Left renal pelvis (tissue), 4 donors: ENCODE data around the gene GAMT. TPM values are rescaled to one million over a fixed set of nuclear protein-coding genes. Genes with fewer than 3 reads are reported as not detected.
"Not testable (repeated sequence)": the region's sequence is repeated elsewhere in the genome, so short reads cannot be mapped to it uniquely, and the experiment has no call there.

Experiments used
- DNase-seq, 4 donors: peaks; one replicate each; pipeline ENCODE4 v3.0.0-alpha.2; 2013; ENCODE audit warnings: low read depth in 4 of 4, low spot score in 3 of 4
- polyA plus RNA-seq, 4 donors: library from polyadenylated mRNA; unstranded; fragments of 120-200 nt; gene quantifications; one replicate each; pipeline ENCODE4 v1.2.1, GENCODE V29; 2013; ENCODE audit not compliant: insufficient read length in 4 of 4

The GAMT gene
- polyA plus RNA-seq: 10 to 100 TPM; 24.2 to 37.3 (median 30.3) TPM

DNA sequence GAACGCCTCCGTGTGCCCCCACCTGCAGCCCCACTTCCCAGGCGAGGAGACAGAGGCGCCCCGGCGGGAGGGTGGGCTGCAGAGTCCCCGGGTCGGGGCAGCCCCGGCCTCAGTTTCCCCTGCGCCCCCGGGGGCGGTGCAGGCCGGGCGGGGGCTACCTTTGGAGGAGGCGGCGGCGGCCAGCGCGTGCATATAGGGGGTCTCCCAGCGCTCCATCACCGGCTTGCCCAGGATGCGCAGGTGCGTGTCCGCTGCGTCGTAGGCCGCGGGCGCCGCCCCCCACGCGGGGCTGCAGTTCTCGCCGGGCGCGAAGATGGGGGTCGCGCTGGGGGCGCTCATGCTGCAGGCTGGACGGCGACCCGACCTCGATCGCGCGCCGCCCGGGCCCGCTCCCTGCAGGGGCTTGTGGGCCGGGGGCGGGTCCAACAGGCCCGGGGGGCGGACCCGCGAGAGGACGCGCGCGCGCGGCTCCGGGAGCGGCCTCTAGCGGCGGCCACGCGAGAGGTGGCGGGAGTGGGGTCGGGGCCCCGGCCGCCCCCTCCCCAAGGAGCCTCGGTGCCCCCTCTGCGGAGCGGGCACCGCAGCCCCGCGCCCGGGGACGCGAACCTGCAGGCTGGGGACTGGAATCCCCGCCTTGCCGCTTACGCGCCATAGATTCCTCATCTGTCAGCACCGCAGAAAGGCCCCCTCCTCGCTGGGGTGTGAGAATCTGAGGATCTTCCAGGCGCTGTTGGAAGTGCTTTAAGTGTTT, at the start of gene GAMT:
GAMT (minus strand) TSS at position 405 of the 751 bp plus-strand sequence; CDS start at position 339, 66 bp downstream.
- no peak for DNase-seq

DNA sequence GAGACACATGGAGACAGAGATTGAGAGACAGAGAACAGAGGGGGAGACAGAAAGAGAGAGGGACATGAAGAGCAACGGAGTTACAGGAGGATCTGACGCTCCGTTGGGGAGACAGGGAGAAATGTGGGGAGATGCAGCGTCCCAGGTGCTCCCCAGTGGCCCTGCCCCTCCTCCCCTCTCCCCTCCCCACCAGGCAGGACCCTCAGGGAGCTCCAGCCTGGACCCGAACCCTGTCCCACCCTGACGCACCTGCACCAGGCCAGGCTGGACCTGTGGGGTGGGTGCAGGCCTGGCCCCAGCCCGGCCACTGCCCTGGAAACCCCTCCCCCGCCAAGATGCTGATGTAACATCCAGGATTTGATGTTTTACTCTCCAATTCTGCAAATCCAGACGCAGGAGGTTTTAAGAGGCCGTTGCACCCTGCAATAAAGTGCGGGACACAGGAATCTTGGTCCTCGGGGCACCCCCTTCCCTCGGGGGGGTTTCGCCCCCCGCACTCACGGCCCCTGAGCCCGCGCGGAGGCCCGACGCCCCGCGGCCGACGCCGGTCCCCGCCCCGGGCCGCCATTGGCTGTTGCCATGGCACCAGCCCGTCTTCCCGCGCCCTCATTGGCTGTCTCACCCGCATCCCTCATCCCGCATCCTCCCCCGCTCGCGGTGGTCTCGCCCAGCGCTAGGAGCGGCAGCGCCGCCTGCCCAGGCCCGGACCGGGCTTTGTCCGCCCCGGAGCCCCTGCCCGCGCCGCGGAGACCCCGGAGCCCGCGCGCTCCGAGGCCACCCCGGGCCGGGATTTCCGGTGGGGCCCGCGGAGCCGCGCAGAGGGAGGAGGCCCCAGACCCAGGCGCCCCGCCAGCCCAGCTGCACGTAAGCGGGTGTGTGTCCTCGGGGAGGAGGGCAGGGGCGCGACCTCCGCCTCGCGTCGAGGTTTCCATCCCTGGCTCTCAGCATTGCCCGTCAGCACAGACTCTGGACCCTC, 48.4 kb upstream of the GAMT start, which contains the start of gene APC2:
APC2 (plus strand) TSS at position 655 of the 976 bp plus-strand sequence. CDS start 2,881 bp downstream, outside the sequence.
- DNase-seq: no peak

DNA sequence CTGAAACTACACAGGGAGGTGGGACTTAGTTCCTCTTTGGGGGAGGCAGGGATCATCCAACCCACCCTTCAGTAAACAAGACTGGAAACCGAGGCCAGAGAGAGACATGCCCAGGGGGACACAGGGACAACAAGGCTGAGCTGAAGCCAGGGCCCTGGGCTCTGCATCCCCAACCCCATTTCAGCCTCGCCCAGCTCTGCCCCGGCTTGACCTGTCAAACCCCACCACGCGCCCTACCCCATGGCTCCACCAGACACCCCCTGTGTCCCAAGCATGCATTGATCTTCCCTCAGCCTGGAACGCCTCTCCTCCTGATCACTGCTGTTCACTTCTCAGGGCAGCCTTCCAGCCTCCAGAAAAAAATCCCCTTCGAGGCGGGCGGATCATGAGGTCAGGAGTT, 46.6 kb upstream of the GAMT start:
- no peak for DNase-seq

DNA sequence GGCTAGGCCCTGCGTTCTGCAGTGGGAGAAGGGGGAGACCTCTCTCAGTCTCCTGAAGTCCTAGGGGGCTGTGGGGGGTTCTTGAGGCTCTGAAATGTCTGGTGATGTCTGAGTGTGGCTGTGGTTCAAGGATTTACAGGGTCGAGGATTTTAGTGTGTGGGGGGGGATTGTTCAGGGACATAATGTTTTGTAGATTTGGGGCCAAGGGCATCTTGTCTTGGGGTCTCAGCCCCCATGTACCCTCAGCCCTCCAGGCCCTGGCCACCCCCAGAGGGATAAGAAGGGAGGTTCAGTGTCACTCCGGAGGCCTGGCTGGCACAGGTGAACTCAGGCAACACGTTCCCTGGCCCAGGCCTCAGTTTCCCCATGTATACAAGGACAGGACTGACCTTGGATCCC, 46.2 kb upstream of the GAMT start:
- no peak for DNase-seq

DNA sequence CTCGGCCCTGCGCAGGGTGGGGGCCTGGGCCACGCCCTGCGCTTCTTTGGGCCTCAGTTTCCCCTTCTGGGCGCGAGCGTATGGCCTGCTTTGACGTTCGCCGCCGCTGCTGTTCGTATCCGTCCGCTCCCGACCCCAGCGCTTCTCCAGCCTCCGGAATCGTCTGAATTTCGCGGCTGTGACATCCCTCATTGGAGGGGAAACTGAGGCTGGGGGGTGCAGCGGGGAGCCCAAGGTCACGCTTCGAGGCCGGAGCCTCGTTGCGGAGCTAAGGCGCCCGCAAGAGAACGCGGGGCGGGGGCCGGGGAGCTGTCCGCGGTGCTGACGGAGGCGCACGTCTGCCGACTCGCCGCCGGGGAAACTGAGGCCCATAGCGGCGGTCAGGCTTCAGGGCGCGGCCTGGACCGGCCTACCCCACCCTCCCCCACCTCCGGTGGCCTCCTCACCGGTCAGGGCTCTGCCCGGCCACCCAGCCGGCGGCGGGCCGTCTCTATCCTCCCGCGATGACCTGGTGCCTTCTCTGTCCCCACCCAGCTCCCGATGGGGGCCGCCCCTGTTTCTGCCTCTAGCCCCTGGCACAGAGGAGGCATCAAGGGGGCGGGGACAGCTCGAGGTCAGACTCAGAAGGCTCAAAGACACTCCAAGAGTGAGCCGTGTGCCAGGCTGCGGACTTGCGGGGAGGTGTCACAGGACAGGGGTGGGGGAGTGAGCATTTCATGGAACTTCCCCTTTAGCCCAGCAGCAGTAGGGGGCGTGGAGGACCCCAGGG, 45.6 kb upstream of the GAMT start:
- no peak for DNase-seq

DNA sequence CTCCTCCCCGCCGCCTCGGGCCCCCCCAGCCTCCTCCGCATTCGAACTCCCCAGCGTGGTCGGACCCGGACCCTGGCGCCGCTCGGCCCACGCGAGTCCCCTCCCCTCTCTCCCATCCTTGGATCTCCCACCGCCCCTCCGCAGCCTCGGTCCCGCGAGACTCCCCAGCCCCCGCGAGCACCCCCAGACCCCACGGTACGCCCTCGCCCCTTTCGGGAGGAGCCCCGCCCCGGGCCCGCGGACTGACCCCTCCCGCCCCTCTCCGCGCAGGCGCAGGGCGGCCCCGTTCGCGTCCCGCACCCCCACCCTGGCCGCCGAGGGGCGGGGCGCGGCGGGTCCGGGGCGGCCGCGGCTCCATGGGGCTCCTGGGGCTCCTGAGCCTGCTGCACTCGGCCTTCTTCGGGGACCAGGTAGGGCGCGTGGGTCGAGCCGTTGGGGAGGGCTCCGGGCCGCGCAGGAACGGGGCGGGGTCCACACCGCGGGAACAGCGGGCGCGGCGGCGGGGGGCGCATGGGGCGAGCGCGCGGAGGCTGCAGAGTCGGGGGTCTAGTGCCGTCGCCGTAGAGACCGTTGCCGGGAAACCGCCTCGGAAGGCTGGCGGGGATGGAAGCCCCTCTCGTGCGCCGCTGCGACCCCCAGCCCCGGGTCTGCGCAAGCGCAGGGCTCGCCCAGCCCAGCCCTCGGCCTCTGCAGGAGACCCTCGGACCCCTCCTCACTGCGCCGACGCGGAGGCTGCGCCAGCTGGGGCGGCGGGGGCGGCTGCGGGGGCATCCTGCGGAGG, 44.8 kb upstream of the GAMT start:
- no peak for DNase-seq

DNA sequence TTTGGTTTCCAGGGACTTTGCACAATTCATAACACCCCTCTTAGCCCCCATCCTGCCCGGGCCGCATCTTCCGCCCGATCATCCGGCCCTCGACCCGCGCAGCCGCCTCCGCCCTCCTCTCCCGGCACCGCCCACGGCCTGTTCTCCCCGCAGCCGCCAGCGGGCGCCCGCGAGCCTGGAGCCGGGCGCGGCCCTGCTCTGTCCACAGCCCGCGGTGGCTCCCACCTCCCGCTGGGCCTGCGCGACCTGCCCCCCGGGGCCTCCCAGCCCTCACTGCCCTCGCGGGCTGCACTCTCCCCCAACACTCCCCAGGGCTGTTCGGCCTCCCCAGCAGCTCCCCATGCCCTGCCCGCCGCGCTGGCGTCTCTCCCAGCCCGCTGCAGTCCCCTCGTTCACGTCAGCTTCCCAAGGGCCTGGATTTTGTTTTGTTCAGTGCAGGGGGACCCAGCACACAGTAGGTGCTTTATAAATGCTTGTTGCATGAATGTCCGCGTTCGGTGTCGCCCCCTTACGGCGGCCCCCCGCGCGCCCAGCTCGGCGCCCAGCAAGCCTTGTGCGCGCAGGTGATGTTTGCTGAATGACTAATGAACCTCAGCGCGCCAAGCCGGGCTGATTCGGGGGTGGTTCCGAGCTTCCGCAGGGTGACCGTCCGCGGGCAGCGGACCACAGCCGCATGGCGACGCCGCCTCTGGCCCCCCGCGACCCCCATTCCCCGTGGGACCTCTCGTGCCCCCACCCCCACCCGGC, 44.0 kb upstream of the GAMT start:
- DNase-seq: no peak

DNA sequence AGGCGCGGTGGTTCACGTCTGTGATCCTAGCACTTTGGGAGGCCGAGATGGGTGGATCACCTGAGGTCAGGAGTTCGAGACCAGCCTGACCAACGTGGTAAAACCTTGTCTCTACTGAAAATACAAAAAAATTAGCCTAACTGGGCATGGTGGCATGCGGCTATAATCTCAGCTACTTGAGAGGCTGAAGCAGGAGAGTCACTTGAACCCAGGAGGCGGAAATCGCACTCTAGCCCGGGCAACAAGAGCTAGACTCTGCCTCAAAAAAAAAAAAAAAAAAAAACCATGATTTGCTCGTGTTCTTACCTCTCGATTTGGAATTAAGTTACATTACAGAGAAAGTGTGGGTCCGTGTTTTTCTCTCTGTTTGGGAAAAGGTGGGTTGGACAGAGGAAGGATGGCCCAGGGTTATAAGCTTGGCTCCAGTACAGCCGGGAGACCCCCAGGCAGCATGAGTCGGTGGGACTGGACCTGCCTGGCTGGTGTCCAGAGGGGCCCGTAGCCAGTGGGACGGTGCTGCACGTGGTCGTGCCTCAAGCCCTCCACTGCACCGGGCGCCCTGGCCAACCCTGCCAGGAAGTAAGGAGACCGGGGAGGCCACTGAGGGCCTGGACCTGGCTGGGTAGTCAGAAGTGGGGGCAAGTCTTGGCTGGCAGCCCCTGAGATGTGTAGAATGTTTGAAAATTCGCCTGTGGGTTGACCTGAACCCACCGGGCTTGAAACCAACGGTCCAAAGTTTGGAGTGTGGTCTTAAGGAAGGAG, 40.5 kb upstream of the GAMT start:
- no peak for DNase-seq

DNA sequence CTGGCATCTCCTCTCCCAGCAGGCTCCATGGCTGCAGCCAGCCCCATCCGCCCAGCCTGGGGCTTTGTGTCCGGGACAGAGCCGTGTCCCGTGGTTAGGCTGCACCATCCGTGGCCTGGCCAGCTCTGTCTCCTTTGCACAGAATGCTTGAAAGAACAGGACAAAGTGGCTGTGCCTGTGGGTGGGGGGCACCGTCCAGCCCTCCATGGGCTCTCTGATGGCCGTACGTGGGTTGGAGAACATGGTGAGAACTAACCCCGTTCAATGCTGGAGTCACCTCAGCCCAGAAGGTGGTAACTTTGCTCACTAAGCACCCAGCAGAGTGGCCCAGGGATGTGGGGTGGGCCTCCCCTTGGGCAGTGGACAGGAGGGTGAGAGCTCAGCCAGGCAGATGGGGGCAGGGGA, 39.7 kb upstream of the GAMT start:
- no peak for DNase-seq

DNA sequence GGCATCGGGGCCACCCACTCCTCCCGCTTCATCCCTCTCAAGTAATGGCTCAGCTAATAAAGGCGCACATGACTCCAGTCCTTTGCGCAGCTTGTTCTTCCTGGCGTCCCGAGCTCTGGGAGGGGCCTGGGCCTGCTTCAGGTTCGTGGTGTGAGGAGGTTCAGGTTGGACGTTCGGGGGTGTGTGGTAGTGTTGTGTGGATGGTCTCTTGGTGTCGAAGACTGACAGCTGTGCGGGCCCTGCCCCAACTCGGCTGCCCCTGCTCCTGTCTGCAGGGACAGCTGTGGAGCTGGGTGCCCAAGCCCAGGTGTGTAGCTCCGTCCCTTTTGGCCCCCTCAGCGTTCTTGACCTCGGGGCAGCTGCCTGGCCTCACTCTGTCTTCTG, 39.1 kb upstream of the GAMT start:
- no peak for DNase-seq

DNA sequence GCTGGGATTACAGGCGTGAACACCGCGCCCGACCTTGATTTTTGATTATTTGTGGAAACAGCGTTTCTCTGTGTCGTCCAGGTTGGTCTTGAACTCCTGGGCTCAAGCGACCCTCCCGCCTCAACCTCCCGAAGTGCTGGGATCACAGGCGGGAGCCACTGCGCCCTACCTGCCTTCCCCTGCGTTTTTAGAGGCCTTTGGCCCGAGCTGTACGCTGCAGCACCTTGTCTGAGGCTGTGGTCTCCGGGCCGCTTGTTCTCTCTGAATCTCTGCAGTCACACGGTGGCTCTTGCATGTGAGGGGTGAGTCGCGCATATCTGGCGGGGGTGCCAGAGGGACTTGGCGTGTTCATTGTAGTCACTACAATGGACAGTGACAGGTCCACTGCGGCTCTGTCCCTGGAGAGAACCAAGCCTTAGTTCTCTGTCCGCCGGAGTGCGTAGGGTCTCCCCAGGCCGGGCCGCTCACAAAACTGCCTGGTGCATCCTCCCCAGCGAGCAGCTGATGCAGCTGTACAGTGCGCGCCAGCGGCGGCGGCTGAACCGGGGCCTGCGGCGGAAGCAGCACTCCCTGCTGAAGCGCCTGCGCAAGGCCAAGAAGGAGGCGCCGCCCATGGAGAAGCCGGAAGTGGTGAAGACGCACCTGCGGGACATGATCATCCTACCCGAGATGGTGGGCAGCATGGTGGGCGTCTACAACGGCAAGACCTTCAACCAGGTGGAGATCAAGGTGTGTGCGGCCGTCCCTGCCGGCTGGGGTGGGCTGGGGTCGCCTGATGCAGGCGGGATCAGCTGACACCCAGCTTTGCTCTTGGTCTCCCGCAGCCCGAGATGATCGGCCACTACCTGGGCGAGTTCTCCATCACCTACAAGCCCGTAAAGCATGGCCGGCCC, 38.4 kb upstream of the GAMT start:
- not testable (repeated sequence) for DNase-seq

DNA sequence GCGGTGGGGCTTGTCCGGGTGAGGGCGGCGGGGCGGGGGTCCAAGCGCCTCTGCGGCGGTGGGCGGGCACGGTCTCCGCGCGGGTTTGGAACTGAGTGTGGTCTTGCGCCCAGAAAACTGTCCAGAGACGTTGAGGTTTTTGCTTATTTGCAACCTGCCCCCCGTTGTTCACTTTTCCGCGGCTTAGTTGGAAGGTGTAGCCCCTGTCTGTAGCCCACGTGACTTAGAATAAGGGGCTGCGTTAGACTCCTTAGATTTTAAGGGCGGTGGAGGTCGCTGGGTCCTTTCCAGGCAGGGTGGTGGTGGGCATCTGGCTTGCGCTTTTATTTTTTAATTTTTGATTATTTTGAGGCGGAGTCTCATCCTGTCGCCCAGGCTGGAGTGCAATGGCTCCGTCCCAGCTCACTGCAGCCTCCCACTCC, 37.6 kb upstream of the GAMT start:
- DNase-seq: no peak

DNA sequence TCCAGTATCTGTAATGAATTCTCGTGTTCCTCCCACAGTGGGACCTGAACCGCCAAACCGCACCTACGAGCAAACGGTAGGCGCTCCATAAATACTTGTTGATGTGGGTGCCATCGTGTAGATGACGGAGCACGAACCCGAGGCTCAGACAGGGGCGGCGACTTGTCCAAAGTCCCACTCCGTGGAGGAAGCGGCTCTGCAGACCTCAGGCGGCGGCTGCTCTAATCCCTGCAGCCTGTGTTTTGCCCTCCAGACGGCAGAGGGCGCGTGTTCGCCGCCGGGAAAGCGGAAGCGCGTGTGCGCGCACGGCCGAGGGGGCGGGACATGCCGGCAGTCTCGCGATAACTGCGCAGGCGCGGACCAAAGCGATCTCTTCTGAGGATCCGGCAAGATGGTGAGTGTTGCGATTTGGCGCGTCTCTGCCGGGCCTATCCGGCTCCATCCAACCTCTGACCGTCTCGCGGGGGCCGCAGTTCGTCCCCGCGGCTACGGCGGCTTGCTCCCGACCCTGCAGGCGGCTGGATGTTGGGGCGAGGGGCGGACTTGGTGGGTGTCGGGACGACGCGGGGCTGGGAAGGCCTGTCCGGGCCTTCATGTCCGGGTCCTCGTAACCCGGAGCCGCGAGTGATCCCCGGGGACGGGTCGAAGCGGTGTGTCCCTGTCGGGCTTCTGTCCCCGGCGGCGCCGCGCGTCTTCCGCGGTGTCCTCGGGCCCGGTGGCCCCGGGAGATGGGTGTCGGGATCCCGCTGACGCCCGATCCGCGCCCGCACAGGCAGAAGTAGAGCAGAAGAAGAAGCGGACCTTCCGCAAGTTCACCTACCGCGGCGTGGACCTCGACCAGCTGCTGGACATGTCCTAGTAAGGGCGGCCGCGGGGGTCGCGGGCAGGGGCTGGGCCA, 36.9 kb upstream of the GAMT start, which contains the start of gene RPS15:
RPS15 (plus strand) TSS at position 362 of the 898 bp plus-strand sequence; CDS start at position 392, 30 bp downstream.
- DNase-seq: peak; percentile 88 to 92 (median 90)

DNA sequence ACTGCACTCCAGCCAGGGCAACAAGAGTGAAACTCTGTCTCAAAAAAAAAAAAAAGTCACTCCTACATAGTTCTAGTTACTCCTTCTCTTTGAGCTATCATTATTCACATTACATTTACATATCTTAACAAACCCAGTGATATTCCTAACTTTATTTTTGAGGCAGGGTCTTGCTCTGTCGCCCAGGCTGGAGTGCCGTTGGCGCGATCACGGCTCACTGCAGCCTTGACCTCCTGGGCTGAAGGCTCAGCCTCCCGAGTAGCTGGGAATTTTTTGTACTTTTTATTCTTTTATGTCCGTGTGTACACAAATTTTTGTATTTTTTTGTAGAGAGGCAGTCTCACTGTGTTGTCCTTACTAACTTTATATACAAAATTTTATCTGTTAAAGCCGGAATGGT, 36.3 kb upstream of the GAMT start:
- no peak for DNase-seq

DNA sequence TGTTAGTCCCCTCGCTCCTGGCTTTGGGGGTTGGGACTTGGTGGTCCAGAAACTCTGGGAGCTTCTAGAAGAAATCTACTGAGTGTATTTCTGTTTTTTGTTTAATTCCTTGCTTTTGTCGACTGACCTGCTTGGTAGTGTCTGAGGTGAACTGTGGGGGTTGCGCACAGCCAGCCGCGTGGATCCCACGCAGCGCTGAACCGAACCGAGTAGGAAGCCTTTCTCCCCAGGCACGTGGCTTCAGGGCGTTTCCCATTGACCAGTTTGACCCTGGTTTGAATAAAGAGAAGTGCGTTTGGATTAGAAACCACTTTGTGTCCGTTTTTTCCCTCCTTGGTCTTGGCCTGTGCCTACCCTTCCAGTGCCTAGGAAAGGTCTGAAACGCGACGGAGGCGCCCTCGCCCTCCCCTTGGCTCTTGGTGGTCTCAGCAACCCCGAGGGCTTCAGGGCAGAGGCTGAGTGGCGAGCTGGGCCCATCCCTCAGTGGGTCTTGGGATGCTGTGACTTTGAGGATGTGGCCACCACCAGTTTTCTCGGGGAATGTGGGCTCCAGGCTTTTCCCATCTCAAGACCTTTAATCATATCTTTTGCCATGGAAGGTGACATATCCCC, 34.1 kb upstream of the GAMT start:
- DNase-seq: no peak

DNA sequence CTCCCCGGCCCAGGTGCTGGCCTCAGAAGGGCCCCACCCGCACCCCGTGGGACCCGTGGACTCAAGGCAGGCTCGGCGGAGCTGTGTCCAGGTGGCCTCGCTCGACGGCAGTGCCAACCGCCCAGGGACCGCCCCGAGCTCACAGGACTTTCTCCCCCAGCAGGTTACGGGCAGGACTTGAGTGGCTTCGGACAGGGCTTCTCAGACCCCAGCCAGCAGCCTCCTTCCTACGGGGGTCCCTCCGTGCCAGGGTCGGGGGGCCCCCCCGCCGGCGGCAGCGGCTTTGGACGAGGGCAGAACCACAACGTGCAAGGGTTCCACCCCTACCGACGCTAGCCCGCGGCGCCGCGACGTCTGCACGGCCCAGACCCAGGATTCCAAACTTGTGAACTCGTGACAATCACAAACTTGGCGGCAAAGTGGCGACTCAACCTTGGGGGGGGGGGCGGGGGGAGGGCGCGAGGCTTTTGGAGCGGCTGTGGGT, 33.3 kb upstream of the GAMT start:
- DNase-seq: no peak
